ENCODE data around the gene DPH1.

DNA sequence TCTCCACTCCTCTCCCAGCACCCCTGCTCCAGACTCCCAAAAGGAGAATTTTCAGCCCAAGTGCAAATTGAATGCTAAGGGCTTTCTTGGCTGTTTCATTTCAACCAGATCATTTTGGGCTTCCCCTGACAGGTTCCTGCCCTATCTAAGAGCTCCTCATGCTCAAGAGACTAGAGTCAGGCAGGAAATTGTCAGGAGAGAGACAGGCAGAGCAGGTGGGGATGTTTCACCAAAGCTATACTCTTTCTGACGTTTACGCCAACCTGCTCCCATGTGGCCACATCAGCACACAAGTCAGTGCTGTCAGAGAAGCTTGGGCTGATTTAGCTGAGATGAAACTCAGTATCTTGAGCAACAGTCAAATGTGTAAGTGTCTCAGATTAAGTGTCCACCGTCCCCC, 56.4 kb downstream of the DPH1 start:
- TF ChIP-seq POLR2A (IDR thresholded peaks at IDR 0.05) = no peak
- no peak for TF ChIP-seq CTCF (IDR thresholded peaks at IDR 0.05)

Data from gastroesophageal sphincter (tissue), 3 donors.